NCI-H748 (cell line): ENCODE measurements around the gene KCNF1.
A peak's percentile ranks its signal among the peaks of the same experiment; 100 is the strongest.

ENCODE experiments used
- DNase-seq: peaks from one replicate; lab custom pipeline; 2025; ENCODE audit not compliant: unreplicated experiment; lab: John Stamatoyannopoulos, UW

The KCNF1 gene

DNA sequence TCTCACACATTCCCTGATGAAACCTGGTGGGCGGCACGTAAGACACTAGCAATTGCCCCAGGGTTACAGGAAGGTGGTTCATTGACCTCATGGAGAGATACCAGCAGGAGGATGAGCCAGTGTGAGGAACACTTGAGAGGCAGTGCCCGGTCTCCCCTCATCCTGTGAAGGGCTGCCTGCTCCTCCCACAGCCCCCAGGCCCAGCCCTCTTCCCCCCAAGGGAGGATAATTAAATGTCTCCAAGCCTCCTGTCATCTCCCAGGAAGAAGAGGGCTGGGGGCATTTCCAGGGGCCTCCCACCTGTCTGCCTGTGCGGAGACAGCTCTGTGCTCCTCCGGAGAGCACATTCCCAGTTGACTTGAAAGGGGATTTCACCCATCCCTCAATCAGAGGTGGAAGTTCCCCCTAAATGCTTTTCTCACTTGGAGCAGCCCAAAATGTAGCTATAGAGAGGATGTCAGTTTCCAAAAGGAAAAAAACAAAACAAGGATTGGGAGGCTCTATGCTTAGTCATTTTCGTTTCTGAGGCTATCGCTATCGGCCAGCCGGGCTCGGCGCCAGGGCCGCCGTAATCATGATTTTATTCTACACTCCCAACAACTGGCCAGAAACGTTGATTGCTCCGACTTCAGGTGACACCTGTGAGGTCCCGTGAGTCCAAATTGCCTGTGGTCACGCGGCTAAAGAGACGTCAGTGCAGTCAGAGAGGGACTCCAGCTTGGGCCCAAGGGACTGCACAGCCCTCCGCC lies 7.1 kb downstream of the KCNF1 start:
- peak; percentile 55 for DNase-seq

- DNase-seq, result peak; percentile 46
Observed at GRCh38 chr2:10919410-10919770, 7.7 kb downstream of the KCNF1 start.

DNA sequence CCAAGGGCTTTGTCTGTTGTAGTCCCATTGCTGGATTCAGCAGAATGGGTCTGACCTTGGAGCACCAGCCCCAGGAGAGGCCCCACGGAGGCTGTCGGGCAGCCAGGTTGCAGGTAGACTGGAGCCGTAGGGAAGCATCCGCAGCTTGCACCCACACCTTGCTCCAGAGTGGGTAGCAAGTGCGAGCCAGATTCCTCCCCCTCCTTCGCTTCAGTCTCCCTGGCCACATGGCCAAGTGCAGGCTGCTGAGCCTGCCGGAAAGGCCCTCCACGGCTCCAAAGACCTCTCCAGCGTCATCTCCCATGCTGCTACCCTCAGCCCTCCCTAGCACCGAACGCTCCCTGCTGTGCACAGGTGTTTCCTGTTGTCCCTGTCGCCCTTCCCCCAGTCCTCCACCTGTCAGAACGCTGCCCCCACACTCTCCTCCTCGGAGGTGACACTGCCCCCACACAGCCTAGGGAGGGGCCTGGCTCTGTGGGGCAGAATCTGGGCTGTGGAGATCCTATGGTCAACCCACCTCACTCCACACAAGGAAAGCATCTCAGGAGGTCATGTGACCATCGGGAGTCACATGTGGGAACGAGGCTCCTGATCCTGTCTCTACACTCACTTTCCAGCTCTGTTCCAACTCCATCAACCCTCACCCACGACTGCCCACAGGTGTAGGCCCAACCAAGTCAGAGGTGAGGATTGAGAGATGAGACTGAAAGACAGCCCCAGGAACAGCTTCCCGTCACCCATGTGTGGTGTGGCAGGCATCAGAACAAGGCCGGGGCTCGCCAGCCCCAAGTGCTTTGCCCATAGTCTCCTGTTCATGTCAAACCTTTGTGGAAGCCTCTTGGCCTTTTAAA lies 8.3 kb downstream of the KCNF1 start:
- peak; percentile 92 for DNase-seq

GRCh38 chr2:10920764-10921388 lies 9.1 kb downstream of the KCNF1 start:
- no peak for DNase-seq

DNA sequence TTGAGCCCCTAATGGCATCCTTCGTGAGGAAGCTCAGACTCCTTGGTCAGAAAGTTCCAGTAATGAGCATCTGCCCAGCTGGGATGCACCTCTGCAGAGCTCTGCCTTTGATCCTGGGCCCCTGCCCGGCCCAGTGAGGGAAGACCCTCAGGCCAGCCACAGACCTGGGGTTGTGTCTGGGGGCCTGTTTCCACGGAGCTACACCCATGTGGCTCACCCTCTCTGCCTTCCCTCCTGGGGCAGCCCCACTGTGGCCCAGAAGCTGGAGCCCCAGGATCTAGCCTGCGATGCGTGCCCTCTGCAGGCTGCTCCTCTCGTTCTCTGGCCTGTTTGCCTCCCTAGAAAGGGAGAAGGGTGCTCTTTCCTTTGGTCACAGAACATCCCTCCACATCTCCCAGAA lies 9.8 kb downstream of the KCNF1 start:
- no peak for DNase-seq

DNA sequence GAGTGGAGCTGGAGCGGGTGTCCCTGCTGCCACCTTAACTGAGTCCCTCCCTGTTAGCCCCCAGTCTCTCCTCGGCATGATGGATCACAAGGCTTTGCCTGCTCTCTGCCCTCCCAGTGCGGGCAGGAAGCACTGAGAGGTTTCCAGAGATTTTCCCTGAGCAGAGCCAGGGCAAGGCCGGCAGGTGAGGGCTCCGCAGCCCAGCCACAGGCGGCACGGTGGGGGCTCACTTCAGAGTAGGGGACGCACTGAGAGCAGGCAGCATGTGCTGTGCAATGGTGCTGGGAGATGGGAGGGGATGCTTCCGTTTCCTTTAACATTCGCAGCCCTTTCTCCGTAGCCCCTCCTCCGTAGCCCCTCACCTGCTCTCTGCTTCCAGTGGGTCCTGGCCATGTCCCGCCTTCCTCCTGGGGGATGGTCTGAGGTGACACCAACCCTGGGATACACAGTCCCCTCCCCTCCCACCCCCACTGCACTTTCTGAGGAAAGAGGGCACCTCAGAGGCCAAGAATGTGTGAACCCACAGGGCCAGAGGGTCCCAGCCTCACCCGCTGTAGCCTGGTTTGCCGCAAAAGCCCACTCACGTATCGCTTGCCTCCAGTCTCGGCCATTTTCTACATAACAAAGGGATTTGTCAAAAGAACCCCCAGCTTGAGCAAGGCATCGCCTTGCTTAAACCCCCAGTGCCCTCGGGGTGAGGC lies 10.7 kb downstream of the KCNF1 start:
- DNase-seq, result no peak

- DNase-seq, result no peak
Observed at GRCh38 chr2:10923008-10923375, 11.3 kb downstream of the KCNF1 start.

DNA sequence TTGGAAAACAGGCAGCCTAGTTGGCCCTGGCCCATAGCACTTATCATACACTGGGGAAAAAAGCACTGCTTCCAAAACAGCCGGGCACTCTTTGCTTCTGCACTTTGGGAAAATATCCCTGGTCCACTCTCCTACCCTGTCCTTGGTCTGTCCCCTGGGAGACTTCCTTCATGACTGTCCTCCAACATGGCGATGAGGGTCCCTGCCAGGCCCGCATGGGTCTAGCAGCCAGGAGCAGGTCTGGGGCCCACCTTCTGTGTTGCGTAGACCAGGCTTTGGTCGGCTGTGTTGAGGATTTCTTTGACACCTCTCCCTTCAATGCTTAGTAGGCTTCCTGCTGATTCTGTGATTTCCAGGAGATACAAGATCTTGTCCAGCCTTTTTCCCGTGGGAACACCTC lies 12.2 kb downstream of the KCNF1 start:
- DNase-seq, result no peak

GRCh38 chr2:10924441-10924840 lies 12.7 kb downstream of the KCNF1 start:
- DNase-seq, result no peak

GRCh38 chr2:10924859-10925258 lies 13.1 kb downstream of the KCNF1 start:
- DNase-seq, result no peak

- DNase-seq, result no peak
Observed at GRCh38 chr2:10926191-10926820, 14.6 kb downstream of the KCNF1 start.

- DNase-seq, result no peak
Observed at GRCh38 chr2:10930721-10931516, 19.2 kb downstream of the KCNF1 start.

DNA sequence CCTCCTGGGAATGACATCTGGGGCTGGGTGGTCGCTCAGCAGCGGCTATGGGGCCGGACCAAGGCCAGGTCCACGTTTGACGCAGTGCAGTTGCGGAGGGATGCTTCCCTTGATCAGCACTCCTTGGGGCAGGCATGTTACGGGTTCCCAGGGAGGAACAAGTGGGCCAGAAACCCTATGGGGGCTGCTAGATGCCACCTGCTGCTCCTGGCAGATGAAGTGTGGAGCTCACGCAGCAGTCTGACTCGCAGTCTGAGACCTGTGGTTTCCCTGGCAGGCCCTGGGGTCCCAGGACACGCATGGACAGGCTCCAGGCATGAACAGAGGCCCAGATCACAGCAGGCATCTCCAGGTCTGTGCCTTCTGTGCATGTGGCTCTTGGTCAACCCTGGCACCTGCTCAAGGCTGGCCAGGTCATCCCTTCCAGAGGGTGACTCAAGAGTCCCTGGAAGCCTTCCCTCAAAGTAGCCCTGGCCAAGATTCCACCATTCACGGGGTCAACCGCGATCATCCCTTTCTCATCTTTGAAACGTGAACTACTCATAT lies 20.0 kb downstream of the KCNF1 start:
- no peak for DNase-seq

GRCh38 chr2:10932345-10933151 lies 20.8 kb downstream of the KCNF1 start:
- DNase-seq, result no peak

DNA sequence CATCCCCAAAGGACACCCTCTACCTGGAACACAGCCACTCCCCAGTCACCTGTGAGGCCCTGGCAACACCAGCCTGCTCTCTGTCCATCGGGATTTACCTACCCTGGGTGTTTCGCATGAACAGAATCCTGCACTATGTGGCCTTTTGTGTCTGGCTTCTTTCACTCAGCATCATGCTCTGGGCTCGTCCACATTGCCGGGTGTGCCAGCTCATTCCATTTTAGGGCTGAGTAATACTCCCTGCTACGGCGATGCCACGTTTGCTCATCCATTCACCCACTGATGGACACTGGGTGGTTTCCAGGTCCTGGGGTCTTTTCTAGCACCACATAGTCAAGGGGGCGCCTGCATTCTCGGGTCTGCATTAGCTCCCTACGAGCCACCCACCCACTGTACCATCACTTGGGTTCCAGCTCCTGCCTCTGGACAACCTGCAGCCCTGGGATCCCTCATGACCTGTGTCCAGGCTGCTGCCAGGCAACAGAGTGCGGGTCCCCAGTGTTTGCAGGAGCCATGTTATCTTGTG lies 22.0 kb downstream of the KCNF1 start:
- DNase-seq, result no peak

- DNase-seq, result no peak
Observed at GRCh38 chr2:10934308-10934978, 22.7 kb downstream of the KCNF1 start.

DNA sequence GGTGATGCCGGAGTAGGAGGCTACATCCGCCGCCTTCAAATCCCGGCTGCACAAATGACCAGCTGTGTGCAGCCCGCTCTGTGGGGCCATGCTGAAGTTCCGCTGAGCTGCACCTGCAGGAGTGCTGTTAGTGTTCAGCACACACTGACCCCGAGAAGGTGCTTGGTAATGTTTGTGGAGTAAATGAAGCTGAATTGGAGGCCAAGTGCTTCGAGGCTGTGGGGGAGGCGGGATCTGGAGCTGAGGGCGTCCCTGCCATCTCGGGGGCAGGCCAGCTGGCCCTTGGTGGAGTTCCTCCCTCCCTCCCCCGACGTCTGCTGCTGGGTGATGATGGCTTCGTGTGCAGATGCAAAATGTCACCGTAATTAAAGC lies 23.2 kb downstream of the KCNF1 start:
- peak; percentile 89 for DNase-seq

DNA sequence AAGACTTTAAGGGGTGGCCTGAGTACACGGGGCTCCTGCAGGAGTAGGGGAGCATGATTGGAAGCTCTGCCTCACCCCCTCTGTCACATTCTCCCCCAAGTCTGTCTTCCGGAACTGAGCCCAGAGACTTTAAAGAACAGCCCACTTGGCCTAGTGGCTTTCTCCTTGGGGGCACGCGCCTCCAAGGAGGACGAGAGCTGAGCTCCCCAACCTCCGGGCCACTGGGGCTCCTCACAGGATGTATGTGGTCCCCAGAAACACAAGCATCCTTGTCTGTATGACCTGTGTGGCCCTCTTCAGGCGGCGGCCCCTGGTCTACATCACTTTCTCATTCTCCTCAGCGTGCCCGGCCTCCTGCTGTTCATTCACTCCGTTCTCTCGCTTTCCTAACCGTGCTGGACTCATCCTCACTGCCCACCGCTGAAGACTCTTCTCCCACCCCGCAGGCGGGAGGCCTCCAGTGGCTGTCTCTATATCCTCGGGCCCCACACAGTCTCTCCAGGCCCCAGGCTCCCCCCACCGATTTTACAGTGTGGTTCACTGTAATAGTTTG lies 23.7 kb downstream of the KCNF1 start:
- no peak for DNase-seq
